HG03135 (cell line): Measurements from ENCODE around the gene SAMD13.

Experiments used
- ATAC-seq: cut with Tn5 transposase; IDR thresholded peaks from one replicate; pipeline ENCODE4 v1.9.1; 2021; ENCODE audit warnings: mild to moderate bottlenecking, moderate library complexity; ENCODE audit not compliant: unreplicated experiment

The SAMD13 gene

GRCh38 chr1:84339503-84339902 is 38.0 kb downstream of the SAMD13 start:
- no peak for ATAC-seq

GRCh38 chr1:84344286-84344685 is 42.8 kb downstream of the SAMD13 start:
- ATAC-seq = no peak

- no peak for ATAC-seq
These were observed 43.7 kb downstream of the SAMD13 start for GRCh38 chr1:84345220-84345619.

- no peak for ATAC-seq
These were observed 45.9 kb downstream of the SAMD13 start for GRCh38 chr1:84347271-84347931.

- no peak for ATAC-seq
These were observed 46.5 kb downstream of the SAMD13 start for GRCh38 chr1:84347932-84348555.

- no peak for ATAC-seq
These were observed 47.3 kb downstream of the SAMD13 start for GRCh38 chr1:84348759-84349158.

- no peak for ATAC-seq
These were observed 48.6 kb downstream of the SAMD13 start for GRCh38 chr1:84350104-84350503.

- ATAC-seq = no peak
These were observed 49.0 kb downstream of the SAMD13 start for GRCh38 chr1:84350550-84350949.

- ATAC-seq = no peak
These were observed 51.0 kb downstream of the SAMD13 start for GRCh38 chr1:84352298-84353106.

GRCh38 chr1:84353695-84354094 is 52.2 kb downstream of the SAMD13 start:
- no peak for ATAC-seq

GRCh38 chr1:84355556-84355955 is 54.0 kb downstream of the SAMD13 start:
- ATAC-seq = no peak

GRCh38 chr1:84356881-84357280 is 55.4 kb downstream of the SAMD13 start:
- no peak for ATAC-seq

GRCh38 chr1:84358695-84359094 is 57.2 kb downstream of the SAMD13 start:
- ATAC-seq = no peak

- ATAC-seq = no peak
These were observed 58.8 kb downstream of the SAMD13 start for GRCh38 chr1:84360316-84360715.

GRCh38 chr1:84361796-84362195 is 60.3 kb downstream of the SAMD13 start:
- ATAC-seq = no peak

GRCh38 chr1:84363019-84363418 is 61.5 kb downstream of the SAMD13 start:
- ATAC-seq = no peak

GRCh38 chr1:84363622-84364021 is 62.1 kb downstream of the SAMD13 start:
- no peak for ATAC-seq

GRCh38 chr1:84365225-84366221 is 64.0 kb downstream of the SAMD13 start:
- ATAC-seq = no peak

GRCh38 chr1:84366786-84367185 is 65.3 kb downstream of the SAMD13 start:
- no peak for ATAC-seq

- no peak for ATAC-seq
These were observed 65.7 kb downstream of the SAMD13 start for GRCh38 chr1:84367219-84367618.

- ATAC-seq = no peak
These were observed 66.9 kb downstream of the SAMD13 start for GRCh38 chr1:84368441-84368840.
